IPS-NIHi11 (cell line): ENCODE measurements around the gene ATXN2L.
A peak's percentile ranks its signal among the peaks of the same experiment; 100 is the strongest.
"Not testable (repeated sequence)": the region's sequence is repeated elsewhere in the genome, so short reads cannot be mapped to it uniquely, and the experiment has no call there.

Source experiments
- DNase-seq: peaks from one replicate; pipeline ENCODE4 v3.0.0; 2012; ENCODE audit warnings: mixed read lengths, low spot score

ATXN2L gene

GRCh38 chr16:28836761-28837064, 13.9 kb downstream of the ATXN2L start:
- no peak for DNase-seq

DNA sequence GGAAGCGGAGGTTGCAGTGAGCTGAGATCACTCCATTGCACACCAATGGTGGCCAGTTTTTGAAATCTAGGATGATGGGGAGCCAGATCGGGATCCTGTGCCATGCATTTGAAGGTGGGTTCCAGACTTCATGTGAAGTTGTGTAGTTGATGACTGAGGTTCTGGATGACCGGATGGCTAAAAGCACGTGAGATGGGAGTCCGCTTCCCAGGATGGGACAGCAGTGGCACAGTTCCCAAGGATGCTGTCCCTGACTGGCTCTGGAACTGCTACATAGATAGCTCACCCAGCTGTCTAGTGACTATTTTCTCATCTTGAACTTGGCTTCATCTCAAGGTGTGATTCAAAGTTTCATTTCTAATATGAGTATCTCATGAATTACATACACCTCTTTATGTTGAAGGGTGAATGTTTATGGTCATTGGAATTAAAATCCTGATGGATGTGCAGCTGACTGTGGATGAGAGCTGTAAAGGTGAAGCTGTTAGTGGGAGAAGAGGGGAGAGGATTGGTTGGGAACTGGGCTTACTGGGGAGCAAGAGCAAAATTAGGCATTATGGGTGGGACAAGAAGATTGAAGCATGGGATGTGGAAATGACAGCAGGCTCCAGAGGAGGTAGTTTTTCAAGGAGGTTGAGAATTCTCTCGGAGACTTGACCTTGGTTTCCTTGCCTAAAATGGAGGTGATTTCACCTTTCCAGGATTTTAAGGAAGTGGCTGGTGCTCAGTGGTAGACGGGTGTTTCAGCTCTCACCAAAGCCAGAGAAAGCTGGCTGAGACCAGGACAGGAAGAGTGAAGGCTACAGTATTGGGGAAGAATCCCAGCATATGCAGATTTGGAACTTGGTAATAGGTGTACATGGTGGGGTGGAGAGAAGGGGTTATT, 15.1 kb downstream of the ATXN2L start:
- no peak for DNase-seq

DNA sequence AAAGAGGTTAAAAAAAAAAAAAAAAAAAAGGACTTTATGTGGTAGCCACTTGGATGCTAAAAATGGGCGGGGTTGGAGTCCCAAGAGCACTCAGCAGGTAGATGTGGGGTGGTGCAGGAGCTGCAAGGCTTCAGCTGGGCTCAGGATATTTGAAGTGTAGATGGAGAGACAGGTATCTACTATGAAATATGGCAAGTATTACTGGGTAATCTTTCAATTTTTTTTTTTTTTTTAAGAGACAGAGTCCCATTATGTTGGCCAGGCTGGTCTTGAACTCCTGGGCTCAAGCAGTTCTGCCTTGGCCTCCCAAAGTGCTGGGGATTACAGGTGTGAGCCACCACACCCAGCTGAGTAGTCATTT, 15.7 kb downstream of the ATXN2L start:
- no peak for DNase-seq

- no peak for DNase-seq
Observed at GRCh38 chr16:28839004-28839639, 16.3 kb downstream of the ATXN2L start.

DNA sequence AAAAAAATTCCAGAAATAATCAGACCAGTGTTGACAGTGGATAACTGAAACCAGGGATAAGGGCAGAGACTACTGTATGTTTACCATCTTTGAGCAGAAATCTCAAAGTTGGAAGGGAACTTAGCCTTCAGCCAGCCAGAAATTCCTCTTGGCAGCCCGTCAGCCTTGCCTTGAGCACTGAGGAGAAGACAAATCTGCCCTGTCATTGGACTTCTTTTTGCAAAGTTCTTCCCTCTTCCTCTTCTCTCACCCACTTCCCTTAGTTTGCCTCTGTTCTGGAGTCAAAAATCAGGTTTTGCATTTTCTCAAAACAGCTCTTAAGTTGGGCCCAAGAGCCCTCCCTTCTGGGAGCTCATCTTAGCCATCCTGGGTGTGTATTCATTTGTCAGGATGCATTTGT, 17.1 kb downstream of the ATXN2L start:
- DNase-seq, result no peak

GRCh38 chr16:28842696-28843095, 19.9 kb downstream of the ATXN2L start:
- DNase-seq, result no peak

GRCh38 chr16:28843766-28844165, 21.0 kb downstream of the ATXN2L start:
- no peak for DNase-seq

GRCh38 chr16:28844226-28844885, 21.6 kb downstream of the ATXN2L start:
- DNase-seq, result no peak

DNA sequence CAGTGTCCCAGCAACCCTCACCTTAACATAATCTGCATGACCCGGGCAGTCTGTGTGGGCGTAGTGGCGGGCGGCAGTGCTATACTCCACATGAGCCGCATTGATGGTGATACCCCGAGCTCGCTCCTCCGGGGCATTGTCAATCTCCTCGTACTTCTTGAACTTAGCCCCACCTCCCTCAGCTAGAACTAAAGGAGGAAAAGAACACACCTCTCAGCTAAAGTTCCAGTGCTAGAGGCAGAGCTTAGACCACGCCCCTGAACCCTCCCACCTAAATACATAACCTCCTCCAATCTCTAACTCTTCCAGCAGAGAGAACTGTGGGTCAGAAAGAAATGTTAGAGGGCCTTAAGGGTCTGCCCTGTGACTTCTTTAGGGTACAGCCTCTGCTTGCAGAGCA, 22.5 kb downstream of the ATXN2L start:
- peak; percentile 45 for DNase-seq

GRCh38 chr16:28845761-28846079, 22.9 kb downstream of the ATXN2L start:
- no peak for DNase-seq

GRCh38 chr16:28846080-28846932, 23.5 kb downstream of the ATXN2L start, which contains the start of gene TUFM:
TUFM (minus strand) TSS chr16:28846348; CDS start chr16:28846269, 79 bp downstream.
- peak; percentile 94 for DNase-seq

DNA sequence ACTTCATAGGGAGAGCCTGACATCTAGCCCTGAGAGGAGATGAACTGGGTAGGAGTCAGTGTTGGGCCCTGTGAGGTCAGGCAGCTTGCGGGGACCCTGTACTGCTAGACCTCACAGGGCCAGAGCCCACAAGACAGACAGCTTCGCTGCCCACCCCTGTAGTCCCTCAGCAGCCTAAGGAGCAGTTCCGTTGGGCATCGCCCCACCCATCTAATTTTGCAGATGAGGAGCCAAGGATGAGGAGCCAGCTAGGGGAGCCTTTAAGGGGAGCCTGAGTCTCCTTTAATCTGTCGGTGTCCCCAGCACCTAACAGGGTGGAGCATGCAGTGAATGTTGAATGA, 24.1 kb downstream of the ATXN2L start:
- no peak for DNase-seq

DNA sequence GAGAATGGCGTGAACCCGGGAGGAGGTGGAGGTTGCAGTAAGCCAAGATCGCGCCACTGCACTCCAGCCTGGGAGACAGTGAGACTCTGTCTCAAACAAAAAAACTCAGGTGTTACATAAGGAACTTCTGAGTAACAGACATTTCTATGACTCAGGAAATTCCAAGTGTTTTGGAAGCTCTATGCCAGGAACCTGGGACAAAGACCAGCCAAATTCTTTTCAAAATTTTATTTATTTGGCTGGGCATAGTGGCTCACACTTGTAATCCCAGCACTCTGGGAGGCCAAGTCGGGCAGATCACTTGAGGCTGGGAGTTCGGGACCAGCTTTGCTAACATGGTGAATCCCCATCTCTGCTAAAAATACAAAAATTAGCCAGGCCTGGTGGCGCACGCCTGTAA, 35.6 kb downstream of the ATXN2L start:
- DNase-seq, result no peak

- DNase-seq, result no peak
Observed at GRCh38 chr16:28859326-28859725, 36.5 kb downstream of the ATXN2L start.

DNA sequence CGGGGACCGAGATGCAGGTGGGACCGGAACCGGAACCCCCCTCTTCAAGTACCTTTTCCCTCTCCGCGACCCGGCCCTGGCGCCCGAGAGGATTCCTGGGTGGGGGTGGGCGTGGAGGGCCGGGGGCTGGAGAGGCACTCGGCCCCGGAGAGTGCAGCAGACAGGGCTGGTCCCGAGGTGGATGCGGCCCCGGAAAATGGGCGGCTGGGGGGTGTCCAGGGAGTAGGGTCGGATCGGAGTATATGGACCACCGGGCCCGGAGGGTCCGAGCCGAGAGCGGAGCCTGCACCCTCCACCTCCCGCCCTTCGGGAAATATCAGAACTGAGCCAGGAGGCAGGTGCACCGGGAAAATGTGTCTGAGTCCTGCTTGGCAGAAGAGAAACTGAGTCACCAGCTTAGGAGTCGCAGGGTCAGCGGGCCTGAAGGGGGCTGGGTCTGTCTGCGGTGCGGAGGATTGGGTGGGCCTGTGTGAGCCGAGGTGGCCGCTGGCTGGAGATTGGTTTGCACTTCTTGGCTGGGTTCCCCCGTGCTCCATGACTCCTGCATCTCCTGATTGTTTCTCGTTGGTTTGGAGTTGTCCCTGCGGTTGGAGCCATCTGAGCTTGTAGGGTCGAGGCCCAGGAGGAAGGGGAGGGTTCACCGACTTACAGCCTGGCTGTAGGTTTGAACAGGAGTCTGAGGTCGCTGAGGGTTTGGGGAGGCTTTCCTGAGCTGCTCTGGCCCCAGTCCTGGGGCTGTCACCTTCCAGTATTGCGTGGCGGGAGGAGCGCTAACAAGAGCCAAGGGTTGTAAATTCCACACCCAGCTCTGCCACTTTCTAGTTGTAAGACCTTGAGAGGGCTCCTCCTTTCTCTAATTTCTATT, 41.4 kb downstream of the ATXN2L start:
- DNase-seq, result no peak

DNA sequence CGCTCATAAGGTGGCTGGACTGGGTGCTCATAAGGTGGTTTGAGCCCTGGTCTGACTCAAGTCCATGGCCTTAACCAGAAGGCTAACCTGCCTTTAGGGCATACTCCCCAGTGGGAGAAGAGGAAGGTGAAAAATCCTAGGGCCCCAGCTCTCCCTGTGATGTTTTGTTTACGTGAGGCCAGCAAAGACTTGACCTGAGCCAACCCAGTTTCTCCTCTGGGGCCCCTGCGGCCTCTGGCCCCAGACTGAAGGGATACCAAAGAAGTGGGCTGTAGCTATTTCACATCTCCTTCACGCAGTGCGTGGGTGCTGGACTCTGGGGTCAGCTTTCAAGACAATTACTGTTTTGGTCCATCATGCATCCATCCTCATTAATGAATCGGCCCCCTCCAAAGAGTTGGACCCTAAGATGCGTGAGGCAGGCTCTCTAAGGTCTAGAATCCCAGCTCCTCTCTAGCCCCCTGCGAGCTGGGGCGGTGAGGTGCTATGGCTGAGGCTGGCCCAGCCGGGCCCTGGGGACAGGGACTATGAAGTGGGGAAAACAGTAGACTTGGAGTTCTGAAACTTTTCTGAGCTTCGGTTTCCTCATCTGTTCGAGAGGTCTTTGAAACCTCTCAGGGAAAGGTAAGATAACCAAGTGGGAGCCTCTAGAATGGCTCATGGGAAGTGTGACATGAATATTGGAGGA, 42.3 kb downstream of the ATXN2L start:
- no peak for DNase-seq

- DNase-seq, result no peak
Observed at GRCh38 chr16:28865722-28866453, 43.1 kb downstream of the ATXN2L start.

- DNase-seq, result no peak
Observed at GRCh38 chr16:28866454-28866804, 43.6 kb downstream of the ATXN2L start.

DNA sequence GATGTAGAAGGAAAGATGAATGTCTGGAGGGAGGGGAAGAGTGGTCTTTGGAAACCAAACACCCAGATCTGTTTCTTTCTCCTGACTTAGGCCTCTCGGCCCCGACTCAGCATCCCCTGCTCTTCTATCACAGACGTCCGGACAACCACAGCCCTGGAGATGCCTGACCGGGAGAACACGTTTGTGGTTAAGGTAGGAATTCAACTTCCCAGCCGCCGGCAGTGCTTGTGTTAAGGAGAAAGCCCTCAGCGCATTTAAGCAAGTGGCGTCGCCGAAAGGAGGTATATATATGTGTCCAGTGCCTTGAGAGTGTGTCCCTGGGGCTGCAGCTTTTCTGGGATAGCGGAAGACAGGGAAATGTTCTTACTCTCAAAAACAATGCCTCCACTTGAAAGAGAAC, 44.4 kb downstream of the ATXN2L start:
- DNase-seq, result no peak

DNA sequence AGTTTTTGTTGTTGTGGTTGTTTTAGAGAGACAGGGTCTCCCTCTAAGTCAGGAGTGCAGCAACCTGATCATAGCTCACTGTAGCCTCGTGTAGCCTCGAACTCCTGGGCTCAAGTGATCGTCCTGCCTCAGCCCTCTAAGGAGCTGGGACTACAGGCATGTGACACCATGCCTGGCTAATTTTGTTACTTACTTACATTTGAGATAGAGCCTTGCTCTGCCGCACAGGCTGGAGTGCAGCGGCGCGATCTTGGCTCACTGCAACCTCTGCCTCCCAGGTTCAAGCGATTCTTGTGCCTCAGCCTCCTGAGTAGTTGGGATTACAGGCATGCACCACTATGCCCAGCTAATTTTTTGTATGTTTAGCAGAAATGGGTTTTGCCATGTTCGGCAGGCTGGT, 44.8 kb downstream of the ATXN2L start:
- DNase-seq, result not testable (repeated sequence)
